ENCODE measurements around the gene TMEM150B.

- no peak for TF ChIP-seq CTCF (IDR thresholded peaks at IDR 0.05)
- no peak for TF ChIP-seq EZH2 (IDR thresholded peaks at IDR 0.05; ENCODE audit: borderline replicate concordance, insufficient read depth, low read depth, low read length, poor library complexity, severe bottlenecking)
Observed at GRCh38 chr19:55297267-55297666, 27.9 kb downstream of the TMEM150B start.
